ENCODE results near the gene ZNF280D. TPM values are rescaled to one million over a fixed set of nuclear protein-coding genes. Genes with fewer than 3 reads are reported as not detected.

The ZNF280D gene
- total and polyA plus RNA-seq, 2 of the 13 experiments (the other 11 are each of a cell fraction or from before 2014, with no cell fraction given): 7.1 to 11.9 TPM

GRCh38 chr15:56719021-56719612, 14.2 kb downstream of the ZNF280D start (continued):
- TF ChIP-seq ZNF276 (CRISPR knock-in tag; IDR thresholded peaks at IDR 0.05; ENCODE audit: low read depth): no peak
- no peak for TF ChIP-seq ZNF281 (CRISPR knock-in tag; IDR thresholded peaks at IDR 0.05; ENCODE audit: borderline replicate concordance)
- no peak for TF ChIP-seq TOPORS (CRISPR knock-in tag; IDR thresholded peaks at IDR 0.05)
- no peak for TF ChIP-seq IRF9 (CRISPR knock-in tag; IDR thresholded peaks at IDR 0.05; ENCODE audit: borderline replicate concordance)
- TF ChIP-seq ZFP36 (IDR thresholded peaks at IDR 0.05; ENCODE audit: borderline replicate concordance, low read depth, low read length, partially characterized antibody): no peak
- TF ChIP-seq ZBED4 (CRISPR knock-in tag; IDR thresholded peaks at IDR 0.05; ENCODE audit: borderline replicate concordance): no peak
